Measurements from ENCODE around the gene LYST.

The LYST gene

GRCh38 chr1:235739124-235739523 lies 127.6 kb downstream of the LYST start:
- H3K4me3 ChIP-seq (ENCODE audit: low read length) = no peak overlapping the region
- DNase-seq (ENCODE audit: low read depth, low spot score) = no peak

GRCh38 chr1:235737751-235738150 lies 129.0 kb downstream of the LYST start:
- no peak overlapping the region for H3K4me3 ChIP-seq (ENCODE audit: low read length)
- DNase-seq (ENCODE audit: low read depth, low spot score) = no peak

- no peak for DNase-seq (ENCODE audit: low read depth, low spot score)
- no peak overlapping the region for H3K4me3 ChIP-seq (ENCODE audit: low read length)
These were observed 130.4 kb downstream of the LYST start for GRCh38 chr1:235736263-235736662.

- DNase-seq (ENCODE audit: low read depth, low spot score) = no peak
- H3K4me3 ChIP-seq (ENCODE audit: low read length) = no peak overlapping the region
These were observed 131.1 kb downstream of the LYST start for GRCh38 chr1:235735621-235736020.

GRCh38 chr1:235734335-235734734 lies 132.4 kb downstream of the LYST start:
- DNase-seq (ENCODE audit: low read depth, low spot score) = peak; percentile 32
- no peak overlapping the region for H3K4me3 ChIP-seq (ENCODE audit: low read length)

- no peak overlapping the region for H3K4me3 ChIP-seq (ENCODE audit: low read length)
- no peak for DNase-seq (ENCODE audit: low read depth, low spot score)
These were observed 136.7 kb downstream of the LYST start for GRCh38 chr1:235730007-235730406.

- H3K4me3 ChIP-seq (ENCODE audit: low read length) = no peak overlapping the region
These were observed 140.1 kb downstream of the LYST start for GRCh38 chr1:235726557-235726956.

GRCh38 chr1:235725434-235725833 lies 141.3 kb downstream of the LYST start:
- H3K4me3 ChIP-seq (ENCODE audit: low read length) = no peak overlapping the region
- no peak for DNase-seq (ENCODE audit: low read depth, low spot score)

More at GRCh38 chr1:235726557-235726956, 140.1 kb downstream of the LYST start:
- DNase-seq (ENCODE audit: low read depth, low spot score) = no peak

- no peak for DNase-seq (ENCODE audit: low read depth, low spot score)
- no peak overlapping the region for H3K4me3 ChIP-seq (ENCODE audit: low read length)
These were observed 142.0 kb downstream of the LYST start for GRCh38 chr1:235724730-235725129.

- DNase-seq (ENCODE audit: low read depth, low spot score) = no peak
- no peak overlapping the region for H3K4me3 ChIP-seq (ENCODE audit: low read length)
These were observed 143.8 kb downstream of the LYST start for GRCh38 chr1:235722858-235723257.

GRCh38 chr1:235721982-235722381 lies 144.7 kb downstream of the LYST start:
- DNase-seq (ENCODE audit: low read depth, low spot score) = no peak
- H3K4me3 ChIP-seq (ENCODE audit: low read length) = no peak overlapping the region

- DNase-seq (ENCODE audit: low read depth, low spot score) = no peak
- no peak overlapping the region for H3K4me3 ChIP-seq (ENCODE audit: low read length)
These were observed 146.2 kb downstream of the LYST start for GRCh38 chr1:235720544-235720943.

GRCh38 chr1:235714205-235714897 lies 152.4 kb downstream of the LYST start:
- H3K4me3 ChIP-seq (ENCODE audit: low read length) = no peak overlapping the region
- DNase-seq (ENCODE audit: low read depth, low spot score) = no peak

- H3K4me3 ChIP-seq (ENCODE audit: low read length) = no peak overlapping the region
- no peak for DNase-seq (ENCODE audit: low read depth, low spot score)
These were observed 153.9 kb downstream of the LYST start for GRCh38 chr1:235712812-235713211.

GRCh38 chr1:235710687-235711086 lies 156.0 kb downstream of the LYST start:
- DNase-seq (ENCODE audit: low read depth, low spot score) = no peak
- H3K4me3 ChIP-seq (ENCODE audit: low read length) = no peak overlapping the region

- no peak for DNase-seq (ENCODE audit: low read depth, low spot score)
- H3K4me3 ChIP-seq (ENCODE audit: low read length) = no peak overlapping the region
These were observed 157.7 kb downstream of the LYST start for GRCh38 chr1:235709018-235709417.

GRCh38 chr1:235708390-235708962 lies 158.2 kb downstream of the LYST start:
- no peak for DNase-seq (ENCODE audit: low read depth, low spot score)
- no peak overlapping the region for H3K4me3 ChIP-seq (ENCODE audit: low read length)

GRCh38 chr1:235703506-235703905 lies 163.2 kb downstream of the LYST start:
- DNase-seq (ENCODE audit: low read depth, low spot score) = no peak

GRCh38 chr1:235702412-235702811 lies 164.3 kb downstream of the LYST start:
- DNase-seq (ENCODE audit: low read depth, low spot score) = no peak
- no peak overlapping the region for H3K4me3 ChIP-seq (ENCODE audit: low read length)

More at GRCh38 chr1:235703506-235703905, 163.2 kb downstream of the LYST start:
- H3K4me3 ChIP-seq (ENCODE audit: low read length) = no peak overlapping the region

- H3K4me3 ChIP-seq (ENCODE audit: low read length) = no peak overlapping the region
- DNase-seq (ENCODE audit: low read depth, low spot score) = peak; percentile 10
These were observed 169.2 kb downstream of the LYST start for GRCh38 chr1:235697508-235697907.

GRCh38 chr1:235689356-235689755 lies 177.3 kb downstream of the LYST start:
- no peak overlapping the region for H3K4me3 ChIP-seq (ENCODE audit: low read length)
- no peak for DNase-seq (ENCODE audit: low read depth, low spot score)

Data from Jurkat, Clone E6-1 (cell line).